Dedifferentiated amniotic fluid mesenchymal stem cell (primary cell): ENCODE results near the gene MTHFD1.
"Not testable (repeated sequence)": the region's sequence is repeated elsewhere in the genome, so short reads cannot be mapped to it uniquely, and the experiment has no call there.

Experiments
- DNase-seq: peaks from one replicate; pipeline ENCODE4 v3.0.0-alpha.2; 2016; ENCODE audit errors: extremely low spot score

MTHFD1 gene

DNA sequence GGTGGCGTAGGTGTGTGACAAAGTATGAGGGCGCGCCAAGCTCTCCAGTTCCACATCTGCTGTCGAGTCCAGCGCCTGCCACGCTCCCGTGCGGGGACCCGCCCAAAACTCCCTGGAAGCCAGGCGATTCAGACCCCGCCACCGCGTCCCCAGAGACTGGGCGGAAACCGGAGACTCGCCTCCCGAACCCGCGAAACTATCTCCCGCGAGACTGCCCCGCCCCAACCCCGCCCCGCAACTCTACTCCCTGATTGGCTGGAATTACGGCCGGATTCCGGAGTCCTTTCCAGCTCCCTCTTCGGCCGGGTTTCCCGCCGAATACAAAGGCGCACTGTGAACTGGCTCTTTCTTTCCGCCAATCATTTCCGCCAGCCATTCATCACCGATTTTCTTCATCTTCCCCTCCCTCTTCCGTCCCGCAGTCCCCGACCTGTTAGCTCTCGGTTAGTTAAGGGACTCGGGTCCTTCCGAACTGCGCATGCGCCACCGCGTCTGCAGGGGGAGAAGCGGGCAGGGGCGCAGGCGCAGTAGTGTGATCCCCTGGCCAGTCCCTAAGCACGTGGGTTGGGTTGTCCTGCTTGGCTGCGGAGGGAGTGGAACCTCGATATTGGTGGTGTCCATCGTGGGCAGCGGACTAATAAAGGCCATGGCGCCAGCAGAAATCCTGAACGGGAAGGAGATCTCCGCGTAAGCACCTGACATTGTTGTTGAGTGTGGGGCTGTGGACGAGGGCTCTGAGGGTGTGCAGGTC lies at the start of gene MTHFD1:
TSS of gene MTHFD1 (plus strand) at position 572 of the 751 bp plus-strand sequence. CDS start at position 647, 75 bp downstream.
- DNase-seq = peak; percentile 100

GRCh38 chr14:64338616-64339316 lies 49.4 kb upstream of the MTHFD1 start:
- peak; percentile 96 for DNase-seq

GRCh38 chr14:64340560-64341196 lies 47.5 kb upstream of the MTHFD1 start:
- DNase-seq = no peak

DNA sequence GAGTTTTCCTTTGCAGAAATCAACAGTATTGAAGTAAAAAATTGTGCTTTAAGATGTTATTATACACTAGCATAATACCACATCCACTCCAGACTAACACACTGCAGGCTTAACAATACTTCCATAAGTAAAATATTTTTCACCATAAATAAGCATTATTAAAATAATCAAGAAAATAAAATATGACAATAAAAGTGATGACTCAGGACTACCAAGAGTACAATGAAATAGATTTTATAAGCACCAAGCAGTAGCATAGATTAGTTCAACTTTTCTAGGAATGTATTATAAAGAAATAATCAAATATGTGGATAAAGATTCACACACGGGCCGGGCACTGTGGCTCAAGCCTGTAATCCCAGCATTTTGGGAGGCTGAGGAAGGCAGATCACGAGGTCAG lies 40.4 kb upstream of the MTHFD1 start:
- no peak for DNase-seq

- DNase-seq = no peak
Measured at GRCh38 chr14:64349741-64350490, 38.2 kb upstream of the MTHFD1 start.

DNA sequence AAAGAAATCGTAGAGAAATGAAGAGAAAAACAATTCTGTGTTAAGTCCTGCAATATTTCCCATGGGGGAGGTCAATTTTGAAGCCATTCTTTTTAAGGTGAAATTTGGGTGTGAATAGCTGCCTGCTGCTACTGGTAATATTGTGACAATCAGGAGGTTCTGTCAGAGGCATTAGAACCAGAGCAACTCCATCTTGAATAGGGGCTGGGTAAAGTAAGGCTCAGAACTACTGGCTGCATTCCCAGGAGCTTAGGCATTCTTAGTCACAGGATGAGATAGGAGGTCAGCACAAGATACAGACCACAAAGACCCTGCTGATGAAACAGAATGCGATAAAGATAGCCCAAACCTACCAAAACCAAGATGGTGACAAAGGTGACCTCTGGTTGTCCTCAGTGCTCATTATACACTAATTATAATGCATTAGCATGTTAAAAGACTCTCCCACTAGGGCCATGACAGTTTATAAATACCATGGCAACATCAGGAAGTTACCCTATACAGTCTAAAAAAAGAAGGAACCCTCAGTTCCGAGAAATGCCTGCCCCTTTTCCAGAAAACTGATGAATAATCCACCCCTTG lies 24.8 kb upstream of the MTHFD1 start:
- DNase-seq = no peak

GRCh38 chr14:64364907-64365306 lies 23.2 kb upstream of the MTHFD1 start:
- DNase-seq = no peak

DNA sequence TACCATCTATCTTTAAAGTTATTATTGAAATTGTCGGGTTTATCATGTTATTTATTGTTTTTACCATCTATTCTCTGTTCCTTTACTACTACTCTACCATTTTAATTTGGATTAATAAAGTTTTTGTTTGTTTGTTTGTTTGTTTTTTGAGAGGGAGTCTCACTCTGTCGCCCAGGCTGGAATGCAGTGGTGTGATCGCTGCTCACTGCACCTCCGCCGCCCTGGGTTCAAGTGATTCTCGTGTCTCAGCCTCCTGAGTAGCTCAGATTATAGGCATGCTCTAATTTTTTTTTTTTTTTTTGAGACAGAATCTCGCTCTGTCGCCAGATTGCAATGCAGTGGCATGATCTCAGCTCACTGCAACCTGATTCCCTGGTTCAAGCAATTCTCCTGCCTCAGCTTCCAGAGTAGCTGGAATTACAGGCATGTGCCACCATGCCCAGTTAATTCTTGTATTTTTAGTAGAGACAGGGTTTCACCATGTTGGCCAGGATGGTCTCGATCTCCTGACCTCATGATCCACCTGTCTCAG lies 22.7 kb upstream of the MTHFD1 start:
- DNase-seq = not testable (repeated sequence)

GRCh38 chr14:64369201-64369600 lies 19.0 kb upstream of the MTHFD1 start:
- DNase-seq = no peak

DNA sequence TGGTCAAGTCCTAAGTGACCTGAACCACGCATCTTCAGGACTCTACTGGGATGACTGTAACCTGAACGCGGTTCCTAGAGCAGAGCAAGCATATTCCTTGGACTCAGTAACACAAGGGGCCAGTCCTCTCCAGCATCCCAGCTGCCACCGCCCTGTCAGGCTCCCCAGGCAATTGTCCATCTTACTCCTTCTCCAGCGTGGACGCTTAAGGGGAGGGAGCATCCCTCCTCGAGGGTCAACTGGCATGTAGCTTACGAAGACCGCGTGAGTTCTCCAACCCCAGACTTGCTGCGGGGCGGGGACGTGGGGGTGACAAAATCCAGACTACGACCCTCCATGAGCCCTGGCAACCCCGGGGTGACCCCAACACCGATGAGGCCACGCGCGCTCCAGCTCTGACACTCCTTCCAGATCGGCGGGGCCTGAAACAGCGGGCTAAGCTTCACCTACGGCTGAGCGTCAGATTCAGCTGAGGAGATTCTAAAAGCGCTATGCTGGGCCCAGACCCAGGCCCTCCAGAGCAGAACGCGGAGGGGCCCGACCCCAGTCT lies 846 bp upstream of the MTHFD1 start:
- no peak for DNase-seq

GRCh38 chr14:64388533-64389285 lies 556 bp downstream of the MTHFD1 start:
- no peak for DNase-seq

DNA sequence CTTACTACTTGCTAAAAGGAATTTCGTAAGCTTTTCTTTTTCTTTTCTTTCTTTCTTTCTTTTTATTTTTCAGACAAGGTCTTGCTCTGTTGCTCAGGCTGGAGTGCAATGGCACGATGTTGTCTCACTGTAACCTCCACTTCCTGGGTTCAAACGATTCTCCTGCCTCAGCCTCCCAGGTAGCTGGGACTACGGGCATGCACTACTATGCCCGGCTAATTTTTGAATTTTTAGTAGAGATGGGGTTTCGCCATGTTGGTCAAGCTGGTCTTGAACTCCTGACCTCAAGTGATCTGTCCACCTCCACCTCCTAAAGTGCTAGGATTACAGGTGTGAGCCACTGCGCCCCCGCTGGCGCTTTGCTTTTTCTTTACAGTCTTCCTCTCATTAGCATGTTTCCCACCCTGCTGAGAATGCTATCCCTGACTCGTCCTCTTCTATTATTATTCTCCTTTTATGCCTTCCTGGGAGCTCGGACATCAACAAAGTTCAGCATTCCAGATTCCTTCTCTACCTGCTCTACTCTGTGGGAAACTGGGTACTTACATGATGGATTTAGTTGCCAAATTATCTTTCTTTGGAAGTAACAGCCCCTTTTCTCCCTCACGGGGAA lies 3.1 kb downstream of the MTHFD1 start:
- DNase-seq = no peak

DNA sequence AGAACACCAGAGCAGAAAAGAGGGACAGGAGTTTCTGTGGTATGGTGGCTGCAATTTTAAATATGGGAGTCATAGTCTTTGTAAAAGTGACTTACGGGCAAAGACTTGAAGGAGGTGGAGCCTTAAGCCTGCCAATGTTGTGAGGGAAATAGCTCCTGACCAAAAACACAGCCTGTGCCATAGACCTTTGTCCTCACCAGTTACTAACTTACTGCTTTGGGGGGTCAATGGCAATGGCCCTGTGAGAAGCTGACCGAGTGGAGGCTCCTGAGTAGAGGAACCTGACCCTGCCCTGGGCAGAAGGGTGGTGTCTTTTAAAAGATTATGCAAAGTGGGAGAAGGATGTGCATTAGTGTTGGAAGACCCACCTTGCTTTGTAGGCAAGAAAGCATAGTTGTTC lies 3.8 kb downstream of the MTHFD1 start:
- DNase-seq = no peak

DNA sequence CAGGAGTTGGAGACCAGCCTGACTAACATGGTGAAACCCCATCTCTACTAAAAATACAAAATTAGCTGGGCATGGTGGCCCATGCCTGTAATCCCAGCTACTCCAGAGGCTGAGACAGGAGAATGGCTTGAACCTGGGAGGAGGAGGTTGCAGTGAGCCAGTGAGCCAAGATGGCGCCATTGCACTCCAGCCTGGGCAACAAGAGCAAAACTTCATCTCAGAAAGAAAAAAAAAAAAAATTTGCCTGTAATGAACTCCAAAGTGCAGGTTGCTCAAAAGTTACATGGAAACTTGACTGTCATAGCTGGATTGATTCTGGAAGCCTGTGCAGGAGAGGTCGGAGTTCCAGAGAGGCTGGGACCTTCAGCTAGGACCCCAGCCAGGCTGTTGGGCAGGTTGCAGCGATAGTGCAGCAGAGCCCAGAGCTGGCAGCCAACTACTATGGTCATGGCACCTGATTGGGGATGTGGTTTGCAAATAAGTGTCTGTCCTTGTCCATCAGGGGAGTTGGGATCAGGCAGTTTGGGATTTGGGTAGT lies 5.1 kb downstream of the MTHFD1 start:
- not testable (repeated sequence) for DNase-seq

- no peak for DNase-seq
Measured at GRCh38 chr14:64394423-64394822, 6.3 kb downstream of the MTHFD1 start.

GRCh38 chr14:64394977-64395633 lies 7.0 kb downstream of the MTHFD1 start:
- no peak for DNase-seq

- no peak for DNase-seq
Measured at GRCh38 chr14:64400829-64401459, 12.8 kb downstream of the MTHFD1 start.

DNA sequence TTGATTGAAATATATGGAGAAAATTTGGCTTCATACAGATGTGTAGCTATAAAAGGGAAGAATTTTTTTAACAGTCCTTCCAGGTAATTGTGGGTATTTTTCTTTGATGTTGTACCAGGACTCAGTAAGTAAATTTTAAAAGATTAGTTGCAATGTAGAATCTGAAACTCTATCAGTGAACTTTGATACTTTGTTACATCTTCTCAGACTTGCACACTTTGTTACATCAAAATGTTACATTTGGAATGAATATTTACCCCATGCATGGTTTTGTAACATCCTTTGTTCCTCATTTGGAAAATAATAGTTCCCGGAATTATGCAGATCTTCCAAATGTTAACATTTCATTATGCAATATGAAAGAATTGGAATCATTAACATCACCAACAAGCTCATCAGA lies 13.8 kb downstream of the MTHFD1 start:
- DNase-seq = no peak

DNA sequence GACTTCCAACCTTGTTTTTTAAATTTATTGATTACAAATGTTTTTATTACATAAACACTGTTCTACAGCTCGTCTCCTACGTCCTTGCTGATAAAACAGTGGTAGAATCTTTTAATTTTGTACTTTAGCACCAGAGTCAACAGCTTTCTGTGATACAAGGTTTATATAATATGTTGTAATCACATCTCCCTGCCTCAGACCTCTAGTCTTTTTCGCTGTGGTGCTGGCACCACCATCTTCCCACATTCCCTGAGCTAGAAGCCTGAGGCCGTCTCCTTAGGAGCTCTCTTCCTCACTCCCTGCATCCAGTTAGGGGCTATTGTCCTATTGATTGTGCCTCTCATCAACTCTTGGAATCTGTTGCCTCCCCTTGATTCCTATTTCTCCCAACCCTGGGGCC lies 17.1 kb downstream of the MTHFD1 start:
- DNase-seq = no peak
